ENCODE data around the gene ME2.
"Not testable (repeated sequence)": the region's sequence is repeated elsewhere in the genome, so short reads cannot be mapped to it uniquely, and the experiment has no call there.

Gene ME2

GRCh38 chr18:50878345-50879301 lies at the start of gene ME2:
Gene ME2 (plus strand): TSS chr18:50879118. CDS start chr18:50895821, 16,703 bp downstream.
- DNase-seq = peak; percentile 87

GRCh38 chr18:50829644-50830043 lies 49.3 kb upstream of the ME2 start:
- DNase-seq = no peak

- DNase-seq = no peak
Measured at GRCh38 chr18:50830544-50830943, 48.4 kb upstream of the ME2 start.

- no peak for DNase-seq
Measured at GRCh38 chr18:50832754-50833153, 46.2 kb upstream of the ME2 start.

GRCh38 chr18:50833496-50833895 lies 45.4 kb upstream of the ME2 start:
- DNase-seq = not testable (repeated sequence)

- no peak for DNase-seq
Measured at GRCh38 chr18:50836521-50836957, 42.4 kb upstream of the ME2 start.

GRCh38 chr18:50839341-50839740 lies 39.6 kb upstream of the ME2 start:
- DNase-seq = no peak

- DNase-seq = no peak
Measured at GRCh38 chr18:50839996-50840395, 38.9 kb upstream of the ME2 start.

GRCh38 chr18:50842846-50843245 lies 36.1 kb upstream of the ME2 start:
- no peak for DNase-seq

GRCh38 chr18:50844554-50844953 lies 34.4 kb upstream of the ME2 start:
- no peak for DNase-seq

GRCh38 chr18:50844960-50845359 lies 34.0 kb upstream of the ME2 start:
- DNase-seq = no peak

- no peak for DNase-seq
Measured at GRCh38 chr18:50847192-50847591, 31.7 kb upstream of the ME2 start.

GRCh38 chr18:50848061-50848551 lies 30.8 kb upstream of the ME2 start:
- DNase-seq = no peak

- DNase-seq = no peak
Measured at GRCh38 chr18:50848991-50849390, 29.9 kb upstream of the ME2 start.

- no peak for DNase-seq
Measured at GRCh38 chr18:50849419-50849821, 29.5 kb upstream of the ME2 start.

GRCh38 chr18:50850307-50851065 lies 28.4 kb upstream of the ME2 start:
- DNase-seq = no peak

GRCh38 chr18:50853863-50854271 lies 25.1 kb upstream of the ME2 start:
- DNase-seq = peak; percentile 47

- DNase-seq = no peak
Measured at GRCh38 chr18:50855976-50856757, 22.8 kb upstream of the ME2 start.

- not testable (repeated sequence) for DNase-seq
Measured at GRCh38 chr18:50857166-50857565, 21.8 kb upstream of the ME2 start.

- DNase-seq = no peak
Measured at GRCh38 chr18:50857694-50858093, 21.2 kb upstream of the ME2 start.

- no peak for DNase-seq
Measured at GRCh38 chr18:50859793-50860555, 18.9 kb upstream of the ME2 start.

- no peak for DNase-seq
Measured at GRCh38 chr18:50861617-50862016, 17.3 kb upstream of the ME2 start.

Measured in CD4-positive, alpha-beta T cell treated with Interferon gamma for 1 hour (primary cell).